HG03457 (cell line): ENCODE results near the gene SMC6.

Experiments used
- ATAC-seq: cut with Tn5 transposase; IDR thresholded peaks from one replicate; pipeline ENCODE4 v1.9.1; 2021; ENCODE audit warnings: moderate number of reproducible peaks; ENCODE audit not compliant: unreplicated experiment

SMC6 gene

GRCh38 chr2:17621781-17622180, 131.8 kb downstream of the SMC6 start:
- ATAC-seq = no peak

- ATAC-seq = no peak
These were observed 132.8 kb downstream of the SMC6 start for GRCh38 chr2:17620841-17621240.

GRCh38 chr2:17620280-17620679, 133.3 kb downstream of the SMC6 start:
- no peak for ATAC-seq

GRCh38 chr2:17617955-17618354, 135.7 kb downstream of the SMC6 start:
- ATAC-seq = no peak

- no peak for ATAC-seq
These were observed 136.1 kb downstream of the SMC6 start for GRCh38 chr2:17617516-17617915.

- no peak for ATAC-seq
These were observed 137.2 kb downstream of the SMC6 start for GRCh38 chr2:17616405-17616804.

GRCh38 chr2:17615728-17616351, 137.8 kb downstream of the SMC6 start:
- no peak for ATAC-seq

GRCh38 chr2:17615147-17615546, 138.5 kb downstream of the SMC6 start:
- no peak for ATAC-seq

GRCh38 chr2:17614174-17614930, 139.3 kb downstream of the SMC6 start:
- no peak for ATAC-seq
